Erythroblast (primary cell): ENCODE measurements around the gene PAX3.

Experiments used
- DNase-seq, 2 experiments: peaks; one replicate each; lab custom pipeline; 2025; lab: John Stamatoyannopoulos, UW
- GATA1 ChIP-seq: IDR thresholded peaks from 2 replicates; pipeline ENCODE4 v1.6.1; 2011; ENCODE audit warnings: low read depth, mild to moderate bottlenecking, control low read depth, low read length, moderate library complexity
- POLR2A ChIP-seq: IDR thresholded peaks from 2 replicates; pipeline ENCODE4 v1.6.1; 2011; ENCODE audit warnings: mild to moderate bottlenecking, low read length

Gene PAX3

GRCh38 chr2:222298311-222299150 lies at the start of gene PAX3:
TSS of gene PAX3 (minus strand) at chr2:222298998. CDS start at chr2:222298615, 383 bp downstream.
- DNase-seq: no peak
- no peak for TF ChIP-seq GATA1
- TF ChIP-seq POLR2A: no peak

GRCh38 chr2:222341331-222341730 lies 42.5 kb upstream of the PAX3 start:
- TF ChIP-seq POLR2A (no peak), GATA1 (no peak)
- DNase-seq: no peak

GRCh38 chr2:222338374-222338773 lies 39.6 kb upstream of the PAX3 start:
- no peak for DNase-seq
- TF ChIP-seq POLR2A: no peak
- TF ChIP-seq GATA1: no peak

GRCh38 chr2:222336931-222337330 lies 38.1 kb upstream of the PAX3 start:
- TF ChIP-seq POLR2A: no peak
- DNase-seq: no peak

- TF ChIP-seq POLR2A: no peak
- TF ChIP-seq GATA1: no peak
- DNase-seq: no peak
Measured at GRCh38 chr2:222336442-222336841, 37.6 kb upstream of the PAX3 start.

GRCh38 chr2:222334914-222335313 lies 36.1 kb upstream of the PAX3 start:
- DNase-seq: no peak
- TF ChIP-seq GATA1 (no peak), POLR2A (no peak)

- TF ChIP-seq GATA1 (no peak), POLR2A (no peak)
- no peak for DNase-seq
Measured at GRCh38 chr2:222333397-222333796, 34.6 kb upstream of the PAX3 start.

DNA sequence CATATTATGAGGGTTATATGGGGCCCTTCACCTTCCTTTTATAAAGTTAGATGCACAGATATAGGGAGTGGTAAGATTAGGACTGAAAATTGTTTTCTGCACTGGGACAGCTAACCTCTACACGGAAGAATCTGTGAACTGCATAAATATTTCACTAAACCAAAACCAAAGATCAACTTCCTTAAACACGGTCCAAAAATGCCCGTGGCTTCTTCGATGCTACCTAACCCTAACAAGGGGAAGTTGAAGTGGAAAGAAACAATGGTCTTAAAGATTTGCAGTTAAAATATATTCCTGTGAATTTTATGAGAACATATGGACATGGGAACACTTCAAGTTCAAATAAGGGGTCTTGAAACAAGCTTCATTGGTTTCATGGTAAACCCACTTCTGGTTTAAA lies 33.3 kb upstream of the PAX3 start:
- TF ChIP-seq POLR2A: no peak
- TF ChIP-seq GATA1: no peak
- DNase-seq: no peak

GRCh38 chr2:222330910-222331309 lies 32.1 kb upstream of the PAX3 start:
- TF ChIP-seq POLR2A: no peak
- no peak for TF ChIP-seq GATA1
- DNase-seq: no peak

GRCh38 chr2:222322236-222322635 lies 23.4 kb upstream of the PAX3 start:
- DNase-seq: no peak
- TF ChIP-seq POLR2A (no peak), GATA1 (no peak)

GRCh38 chr2:222320436-222321395 lies 21.9 kb upstream of the PAX3 start:
- TF ChIP-seq POLR2A (no peak), GATA1 (no peak)
- DNase-seq: no peak

- peak in 1 of 2 experiments; percentile 28 for DNase-seq
- TF ChIP-seq POLR2A (no peak), GATA1 (no peak)
Measured at GRCh38 chr2:222319586-222320435, 21.0 kb upstream of the PAX3 start.
